Central memory CD4-positive, alpha-beta T cell (primary cell): Measurements from ENCODE around the gene SH3BGRL2.
A peak's percentile ranks its signal among the peaks of the same experiment; 100 is the strongest.
"Not testable (repeated sequence)": the region's sequence is repeated elsewhere in the genome, so short reads cannot be mapped to it uniquely, and the experiment has no call there.

Experiments
- DNase-seq: peaks from one replicate; pipeline ENCODE4 v3.0.0; 2022

SH3BGRL2 gene

GRCh38 chr6:79704200-79704599, 73.1 kb downstream of the SH3BGRL2 start:
- DNase-seq: no peak

DNA sequence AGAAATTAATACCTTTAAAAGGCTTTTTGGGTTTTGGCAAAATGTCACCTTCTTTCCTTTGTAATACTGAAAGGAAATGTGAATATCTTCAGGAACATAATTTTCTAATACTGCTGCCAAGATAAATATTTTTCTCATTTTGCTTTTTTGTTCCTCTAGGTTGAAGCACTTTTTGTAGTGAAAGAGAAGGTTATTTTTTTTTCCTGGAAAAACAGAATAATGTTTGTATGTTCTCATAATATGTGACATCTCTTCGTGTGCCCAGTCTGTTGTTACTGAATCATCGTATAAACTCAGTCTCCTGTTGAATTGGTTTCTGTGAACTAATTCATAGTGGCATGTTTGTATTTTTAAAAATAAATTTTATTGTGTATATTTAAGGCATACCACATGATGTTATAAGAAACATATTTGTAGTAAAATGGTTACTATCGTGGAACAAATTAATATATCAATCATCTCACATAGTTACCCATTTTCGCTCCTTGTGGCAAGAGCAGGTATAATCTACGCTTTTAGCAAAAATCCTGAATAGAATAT, 74.4 kb downstream of the SH3BGRL2 start:
- no peak for DNase-seq

GRCh38 chr6:79706527-79706926, 75.4 kb downstream of the SH3BGRL2 start:
- DNase-seq: no peak

DNA sequence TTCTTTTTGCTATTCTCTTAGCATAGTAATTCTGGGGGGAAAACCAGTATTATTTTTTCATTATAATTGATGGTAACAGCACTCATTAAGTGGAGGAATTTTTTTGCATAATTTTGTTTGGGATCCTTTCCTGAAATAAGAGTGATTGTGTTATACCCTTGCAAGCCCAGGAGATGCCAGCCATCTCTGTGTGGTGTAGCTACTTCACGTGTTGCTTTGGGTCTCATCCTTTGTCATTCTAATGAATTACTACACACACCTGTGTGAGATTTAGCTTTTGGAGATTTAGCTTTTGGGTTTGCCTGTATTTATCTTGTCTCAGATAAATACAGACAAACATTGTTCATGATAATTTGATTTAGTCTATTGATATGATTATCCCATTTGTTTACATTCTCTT, 76.5 kb downstream of the SH3BGRL2 start:
- no peak for DNase-seq

DNA sequence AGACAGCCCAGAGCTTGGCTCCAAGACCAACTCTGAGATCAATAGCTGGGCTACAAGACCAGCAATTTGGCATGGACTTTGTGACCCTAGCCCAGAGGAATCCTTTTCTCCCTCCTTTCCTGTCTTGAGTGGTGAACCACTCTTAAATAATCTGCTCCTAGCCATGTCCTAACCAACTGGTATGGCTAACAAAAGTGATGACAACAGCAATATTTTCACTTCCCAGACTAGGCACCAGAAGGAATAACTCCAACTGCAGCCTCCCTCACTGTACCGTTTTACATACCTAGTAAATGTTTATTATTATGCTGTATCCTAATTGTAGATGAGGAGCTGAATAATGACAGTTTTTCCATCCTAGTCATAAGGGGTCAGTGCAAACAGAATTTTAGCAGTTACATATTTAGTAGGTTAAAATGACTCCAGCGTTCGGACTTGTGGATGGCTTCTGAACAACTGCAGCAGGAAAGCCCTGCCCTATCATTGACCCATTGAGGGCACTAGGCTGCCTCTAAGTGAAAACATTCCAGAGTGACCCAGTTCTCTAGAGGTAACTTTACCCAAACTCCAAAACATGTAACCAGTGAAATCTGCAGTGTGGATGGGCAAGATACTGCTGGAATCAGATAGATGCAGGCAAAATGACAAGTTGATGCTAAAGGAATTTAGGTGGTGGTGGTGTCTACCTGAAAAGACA, 77.1 kb downstream of the SH3BGRL2 start:
- no peak for DNase-seq

DNA sequence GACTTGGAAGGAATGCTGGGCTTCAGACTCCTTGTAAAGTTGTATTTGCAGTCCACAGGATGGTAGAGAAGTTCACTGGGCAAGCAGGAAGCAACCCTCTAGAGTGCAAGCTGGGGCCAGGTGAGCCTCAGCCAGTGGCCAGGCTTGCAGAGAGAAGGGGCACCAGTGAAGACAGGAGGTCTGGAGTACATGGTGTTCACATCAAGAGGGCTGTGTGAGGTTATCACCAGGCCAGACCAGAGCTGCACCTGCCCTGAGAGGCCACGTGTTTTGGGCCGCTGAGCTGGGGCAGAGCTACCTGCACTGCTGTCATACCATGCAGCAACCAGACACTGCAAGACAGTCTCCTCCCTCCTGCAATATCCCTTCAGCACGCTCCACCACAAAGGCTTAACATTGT, 79.0 kb downstream of the SH3BGRL2 start:
- DNase-seq: no peak

- no peak for DNase-seq
These were observed 80.0 kb downstream of the SH3BGRL2 start for GRCh38 chr6:79711167-79711566.

DNA sequence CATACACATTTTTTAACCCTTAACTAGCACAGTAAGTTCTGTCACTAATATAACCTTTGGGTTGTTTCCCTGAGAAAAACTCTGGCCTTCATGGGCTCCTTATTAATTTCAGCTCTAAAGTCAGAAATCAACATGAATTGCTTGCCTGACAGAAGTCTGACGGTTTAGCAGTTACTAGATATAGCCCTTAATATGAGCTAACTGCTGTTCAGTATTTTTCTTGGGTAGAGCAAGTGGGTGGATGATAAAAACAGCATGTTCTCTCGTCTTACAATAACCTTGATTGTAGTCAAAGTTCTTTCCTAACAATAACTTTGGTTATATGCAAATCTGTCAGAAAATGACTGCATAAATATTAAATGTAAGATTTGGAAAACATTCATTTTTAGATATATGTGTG, 81.0 kb downstream of the SH3BGRL2 start:
- no peak for DNase-seq

DNA sequence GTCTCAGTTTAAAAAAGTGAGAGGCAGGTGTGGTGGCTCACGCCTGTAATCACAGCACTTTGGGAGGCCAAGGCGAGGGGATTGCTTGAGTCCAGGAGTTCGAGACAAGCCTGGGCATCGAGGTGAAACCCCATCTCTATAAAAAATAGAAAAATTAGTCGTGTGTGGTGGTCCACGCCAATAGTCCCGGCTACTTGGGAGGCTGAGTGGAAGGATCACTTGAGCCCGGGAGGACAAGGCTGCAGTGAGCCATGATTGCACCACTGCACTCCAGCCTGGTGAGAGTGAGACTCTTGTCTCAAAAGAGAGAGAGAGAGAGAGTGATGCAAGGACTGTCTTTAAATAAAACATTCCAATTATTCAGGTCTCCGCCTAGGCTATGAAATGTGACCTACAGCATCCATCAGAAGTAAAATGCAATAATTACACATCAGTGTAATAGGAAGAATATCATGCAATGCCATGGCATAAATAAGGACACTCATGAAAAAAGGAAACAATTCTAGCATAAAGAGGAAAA, 81.5 kb downstream of the SH3BGRL2 start:
- no peak for DNase-seq

- peak; percentile 4 for DNase-seq
These were observed 82.7 kb downstream of the SH3BGRL2 start for GRCh38 chr6:79713701-79714322.

DNA sequence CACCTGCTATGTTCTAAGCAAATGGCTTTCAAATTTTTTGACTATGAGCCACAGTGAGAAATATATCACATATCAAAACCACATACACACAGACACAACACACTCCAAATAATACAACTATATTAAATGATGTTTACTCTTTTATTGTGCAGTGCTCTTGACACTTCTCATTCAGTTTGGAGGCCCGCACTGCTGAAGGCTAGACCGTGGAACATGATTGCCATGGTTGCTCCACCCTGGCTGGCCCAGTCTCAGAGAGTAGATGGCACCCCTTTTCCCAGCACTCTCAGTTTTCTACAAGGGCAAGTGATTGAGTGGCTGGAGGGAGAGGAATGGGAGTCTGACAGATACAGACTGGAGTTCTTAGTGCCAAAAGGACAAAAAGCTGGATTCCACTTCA, 86.9 kb downstream of the SH3BGRL2 start:
- DNase-seq: no peak

GRCh38 chr6:79718509-79719247, 87.5 kb downstream of the SH3BGRL2 start:
- no peak for DNase-seq

- no peak for DNase-seq
These were observed 88.3 kb downstream of the SH3BGRL2 start for GRCh38 chr6:79719248-79719960.

GRCh38 chr6:79724816-79725215, 93.7 kb downstream of the SH3BGRL2 start:
- DNase-seq: no peak

DNA sequence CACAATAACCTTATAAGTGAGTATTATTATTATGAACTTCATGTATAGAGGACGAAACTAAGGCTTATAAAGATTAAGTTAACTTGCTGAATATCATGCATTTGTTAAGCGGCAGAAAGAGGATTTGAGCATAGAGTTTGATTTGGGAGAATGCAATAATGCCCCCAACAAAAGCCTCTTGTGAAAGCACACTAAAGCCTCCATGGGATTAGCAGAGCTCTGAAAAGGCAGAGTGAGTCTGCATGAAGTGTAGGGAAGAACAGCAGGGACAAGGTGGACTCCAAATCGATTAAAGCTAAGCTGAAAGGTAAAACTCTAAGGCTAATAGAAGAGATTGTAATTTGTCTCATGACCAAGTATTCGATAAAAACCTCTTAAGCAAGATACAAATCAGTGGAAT, 100.3 kb downstream of the SH3BGRL2 start:
- DNase-seq: no peak

GRCh38 chr6:79733388-79733787, 102.3 kb downstream of the SH3BGRL2 start:
- DNase-seq: no peak

DNA sequence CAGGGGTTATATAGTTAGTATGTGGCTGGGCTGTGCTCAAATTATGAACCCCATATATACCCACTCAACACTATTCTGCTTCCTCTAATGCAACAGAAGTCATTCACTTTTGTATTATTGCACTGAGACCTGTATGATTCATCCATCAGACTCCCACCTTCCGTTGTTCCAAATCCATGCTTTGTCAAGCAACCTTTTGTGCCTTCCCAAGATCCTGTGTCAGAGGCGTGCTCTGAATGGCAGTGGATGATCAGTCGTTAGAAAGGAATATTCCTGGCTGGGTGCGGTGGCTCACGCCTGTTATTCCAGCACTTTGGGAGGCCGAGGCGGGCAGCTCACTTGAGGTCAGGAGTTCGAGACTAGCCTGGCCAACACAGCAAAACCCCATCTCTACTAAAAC, 103.2 kb downstream of the SH3BGRL2 start:
- no peak for DNase-seq

DNA sequence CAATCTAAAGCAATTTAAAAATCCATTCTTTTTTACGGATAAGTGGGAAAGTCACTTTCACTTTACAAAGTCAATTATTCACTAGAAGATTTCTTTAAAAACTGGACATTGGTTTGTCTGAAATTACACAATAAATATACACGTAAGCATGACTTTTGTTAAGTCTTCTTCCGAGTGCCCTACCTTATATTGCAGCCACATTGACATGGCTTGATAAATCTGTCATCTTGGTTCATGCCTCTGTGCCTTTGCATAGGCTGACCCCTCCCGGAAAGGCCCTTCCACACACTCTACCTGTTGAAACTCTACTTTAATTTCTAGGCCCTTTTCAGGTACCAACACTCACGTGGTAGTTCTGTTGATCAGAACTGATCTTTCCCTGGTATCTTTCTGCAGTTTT, 104.1 kb downstream of the SH3BGRL2 start:
- DNase-seq: no peak

- DNase-seq: no peak
These were observed 106.0 kb downstream of the SH3BGRL2 start for GRCh38 chr6:79737172-79737571.

DNA sequence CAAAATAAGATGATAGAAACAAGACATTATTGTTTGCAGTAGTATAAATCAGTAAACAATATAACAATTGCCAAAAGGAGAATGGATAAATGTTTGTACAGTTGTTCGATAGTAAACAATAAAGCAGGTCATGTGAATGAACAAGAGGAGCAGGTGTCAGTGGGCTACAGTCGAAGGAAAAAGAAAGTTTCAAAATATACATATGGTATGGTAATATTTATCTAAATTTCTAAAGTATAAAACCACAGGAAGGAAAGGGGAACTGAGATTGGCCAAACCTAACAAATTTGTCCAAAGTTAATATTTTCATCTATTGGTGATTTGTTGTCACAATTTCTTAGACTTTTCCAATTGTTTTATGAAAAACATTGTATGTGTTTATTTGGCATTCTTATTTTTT, 110.9 kb downstream of the SH3BGRL2 start:
- no peak for DNase-seq

DNA sequence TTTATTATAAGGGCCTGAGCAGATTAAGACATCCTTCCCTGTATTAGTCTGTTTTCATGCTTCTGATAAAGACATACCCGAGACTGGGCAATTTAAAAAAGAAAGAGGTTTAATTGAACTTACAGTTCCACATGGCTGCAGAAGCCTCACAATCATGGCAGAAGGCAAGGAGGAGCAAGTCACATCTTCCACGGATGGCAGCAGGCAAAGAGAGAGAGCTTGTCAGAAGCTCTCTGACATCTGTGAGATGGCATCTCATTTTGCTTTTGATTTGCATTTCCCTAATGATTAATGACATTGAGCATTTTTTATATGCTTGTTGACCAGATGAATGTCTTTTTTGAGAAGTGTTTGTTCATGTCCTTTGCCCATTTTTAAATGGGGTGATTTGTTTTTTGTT, 114.2 kb downstream of the SH3BGRL2 start:
- DNase-seq: not testable (repeated sequence)

- DNase-seq: not testable (repeated sequence)
These were observed 115.2 kb downstream of the SH3BGRL2 start for GRCh38 chr6:79746325-79746724.

- no peak for DNase-seq
These were observed 119.7 kb downstream of the SH3BGRL2 start for GRCh38 chr6:79750806-79751205.
